ENCODE measurements around the gene GPATCH1.
A peak's percentile ranks its signal among the peaks of the same experiment; 100 is the strongest.
"Not testable (repeated sequence)": the region's sequence is repeated elsewhere in the genome, so short reads cannot be mapped to it uniquely, and the experiment has no call there.

GPATCH1 gene

GRCh38 chr19:33159893-33160292 lies 78.9 kb downstream of the GPATCH1 start:
- no peak for FAIRE-seq

- no peak for FAIRE-seq
Measured at GRCh38 chr19:33161201-33161600, 80.2 kb downstream of the GPATCH1 start.

DNA sequence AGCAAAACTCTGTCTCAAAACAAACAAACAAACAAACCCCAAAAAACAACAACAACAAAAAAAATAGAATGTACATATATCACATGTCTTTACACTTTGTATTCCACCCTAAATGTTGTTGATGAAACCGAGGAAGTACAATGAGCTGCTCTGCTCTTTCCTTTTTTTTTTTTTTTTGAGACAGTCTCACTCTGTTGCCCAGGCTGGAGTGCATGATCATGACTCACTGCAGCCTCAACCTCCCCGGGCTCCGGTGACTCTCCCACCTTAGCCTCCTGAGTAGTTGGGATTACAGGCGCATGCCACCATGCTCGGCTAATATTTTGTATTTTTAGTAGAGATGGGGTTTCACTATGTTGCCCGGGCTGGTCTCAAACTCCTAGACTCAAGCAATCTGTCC lies 82.5 kb downstream of the GPATCH1 start:
- FAIRE-seq, result no peak

- not testable (repeated sequence) for FAIRE-seq
Measured at GRCh38 chr19:33166037-33166436, 85.1 kb downstream of the GPATCH1 start.

- FAIRE-seq, result no peak
Measured at GRCh38 chr19:33167438-33167837, 86.5 kb downstream of the GPATCH1 start.

DNA sequence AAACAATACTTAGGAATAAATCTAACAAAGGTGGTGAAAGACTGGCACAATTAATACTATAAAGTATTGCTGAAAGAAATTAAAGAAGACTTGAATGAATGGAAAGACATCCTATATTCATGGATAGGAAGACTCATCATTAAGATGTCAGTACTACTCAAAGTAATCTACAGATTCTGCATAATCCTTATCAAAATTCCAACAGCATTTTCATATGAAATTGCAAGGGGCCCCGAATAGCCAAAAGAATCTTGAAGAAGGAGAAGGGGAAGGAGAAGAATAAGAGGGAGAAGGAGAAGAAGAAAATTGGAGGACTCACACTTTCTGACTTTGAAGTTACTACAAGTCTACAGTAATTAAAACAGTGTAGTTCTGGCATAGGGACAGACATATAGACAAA lies 87.5 kb downstream of the GPATCH1 start:
- no peak for FAIRE-seq

DNA sequence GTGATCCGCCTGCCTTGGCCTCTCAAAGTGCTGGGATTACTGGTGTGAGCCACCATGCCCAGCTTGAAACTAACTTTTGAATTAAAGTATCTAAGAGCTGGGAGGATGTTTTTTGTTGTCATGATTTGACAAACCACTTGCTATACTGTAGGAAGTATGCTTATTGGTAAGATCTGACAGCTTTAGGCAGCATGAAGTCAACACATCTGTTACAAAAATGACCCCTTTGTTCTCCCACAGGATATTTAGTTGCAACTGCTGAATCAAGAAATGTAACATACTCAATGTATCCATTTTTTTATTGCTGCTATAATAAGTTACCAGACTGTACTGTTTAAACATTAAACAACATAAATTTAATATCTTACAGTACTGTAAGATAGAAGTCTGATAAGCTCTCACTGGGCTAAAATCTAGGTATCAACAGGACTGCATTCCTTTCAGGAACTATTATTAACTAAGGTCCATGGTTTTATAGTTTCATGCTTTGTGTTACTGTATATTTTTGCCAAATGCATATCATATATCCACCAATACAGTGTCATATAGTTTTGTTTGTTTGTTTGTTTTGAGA lies 90.3 kb downstream of the GPATCH1 start:
- FAIRE-seq, result no peak

GRCh38 chr19:33171916-33172359 lies 91.0 kb downstream of the GPATCH1 start:
- no peak for FAIRE-seq

DNA sequence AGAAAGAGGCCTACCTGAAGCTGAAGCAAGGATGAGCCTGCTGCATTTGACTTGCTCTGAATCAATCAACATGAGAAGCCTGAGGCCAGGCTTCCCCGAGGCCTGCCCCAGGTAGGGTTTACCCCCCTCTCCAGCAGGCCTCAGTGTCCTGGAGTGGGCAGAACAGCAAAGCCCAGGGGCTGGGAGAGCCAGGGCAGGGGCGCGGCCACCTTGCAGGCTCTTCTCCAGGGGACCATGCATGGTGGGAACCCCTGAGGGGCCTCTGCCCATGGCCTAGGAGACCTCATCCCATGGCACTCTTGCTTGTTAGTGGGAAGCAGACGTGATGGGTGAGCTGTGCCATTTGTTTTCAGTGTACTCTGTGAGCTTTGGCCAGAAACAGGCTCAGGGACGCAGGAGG lies 93.2 kb downstream of the GPATCH1 start:
- FAIRE-seq, result no peak

DNA sequence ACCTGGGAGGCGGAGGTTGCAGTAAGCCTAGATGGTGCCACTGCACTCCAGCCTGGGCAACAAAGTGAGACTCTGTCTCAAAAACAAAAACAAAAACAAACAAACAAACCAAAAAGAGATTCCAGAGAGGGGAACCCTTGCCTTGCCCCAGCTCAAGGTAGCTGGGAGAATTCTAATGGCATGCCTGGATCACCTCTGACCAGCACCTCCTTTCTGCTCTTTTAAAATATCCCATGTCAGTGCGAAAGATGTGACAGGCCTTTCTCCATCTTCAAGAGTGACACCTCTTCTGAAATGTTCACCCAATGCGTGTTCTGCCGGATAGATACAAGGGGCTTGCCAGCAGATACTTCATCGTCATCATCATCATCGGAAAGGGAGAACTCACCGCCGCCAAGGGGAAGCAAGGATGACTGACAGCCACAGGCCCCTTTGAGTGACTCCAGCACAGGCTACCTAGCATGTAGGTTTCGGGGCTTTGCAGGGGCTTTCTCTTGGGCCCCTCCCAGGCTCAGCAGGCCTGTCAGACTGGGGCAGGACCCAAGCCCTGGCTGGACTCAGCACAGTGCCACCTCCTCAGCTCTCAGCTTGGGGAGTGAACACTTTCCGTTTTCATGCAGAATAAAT lies 94.3 kb downstream of the GPATCH1 start:
- FAIRE-seq, result no peak

DNA sequence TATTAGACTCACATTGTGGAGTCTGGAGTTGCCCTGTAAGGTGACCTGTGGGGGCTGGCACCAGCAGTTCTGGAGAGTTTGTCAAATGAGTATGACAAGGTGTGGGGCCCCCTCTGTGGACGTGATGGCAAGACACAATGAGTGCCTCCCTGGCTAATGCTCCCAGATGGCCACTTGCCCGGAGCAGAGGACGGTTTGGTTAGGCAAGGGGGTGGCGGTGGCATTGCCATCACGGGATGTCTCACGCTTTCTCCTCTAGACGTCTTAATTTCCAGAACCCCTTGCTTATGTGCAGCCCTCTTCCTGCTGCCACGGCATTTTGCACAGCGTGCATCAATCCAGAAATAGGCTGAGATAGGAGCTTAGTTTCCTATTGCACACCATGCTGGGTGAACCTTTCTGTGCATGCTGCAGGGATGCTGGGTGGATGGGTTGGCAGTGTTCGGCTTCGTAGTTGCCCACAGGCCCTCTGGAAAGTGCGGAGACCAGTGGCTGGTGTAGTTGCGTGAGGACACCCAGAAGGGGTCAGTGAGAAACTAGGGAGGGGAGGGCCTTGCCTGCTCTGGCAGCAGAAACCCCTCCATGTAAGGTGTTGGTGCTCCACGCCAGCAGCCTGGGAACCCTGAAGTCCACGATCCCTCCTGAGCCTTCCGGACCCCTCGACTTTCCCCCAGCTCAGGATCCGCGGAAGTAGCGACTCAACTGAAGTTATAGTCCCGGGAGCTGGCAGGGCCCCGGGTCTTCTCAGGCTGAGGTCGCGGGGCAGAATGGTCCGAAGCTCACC lies 95.1 kb downstream of the GPATCH1 start:
- no peak for FAIRE-seq

DNA sequence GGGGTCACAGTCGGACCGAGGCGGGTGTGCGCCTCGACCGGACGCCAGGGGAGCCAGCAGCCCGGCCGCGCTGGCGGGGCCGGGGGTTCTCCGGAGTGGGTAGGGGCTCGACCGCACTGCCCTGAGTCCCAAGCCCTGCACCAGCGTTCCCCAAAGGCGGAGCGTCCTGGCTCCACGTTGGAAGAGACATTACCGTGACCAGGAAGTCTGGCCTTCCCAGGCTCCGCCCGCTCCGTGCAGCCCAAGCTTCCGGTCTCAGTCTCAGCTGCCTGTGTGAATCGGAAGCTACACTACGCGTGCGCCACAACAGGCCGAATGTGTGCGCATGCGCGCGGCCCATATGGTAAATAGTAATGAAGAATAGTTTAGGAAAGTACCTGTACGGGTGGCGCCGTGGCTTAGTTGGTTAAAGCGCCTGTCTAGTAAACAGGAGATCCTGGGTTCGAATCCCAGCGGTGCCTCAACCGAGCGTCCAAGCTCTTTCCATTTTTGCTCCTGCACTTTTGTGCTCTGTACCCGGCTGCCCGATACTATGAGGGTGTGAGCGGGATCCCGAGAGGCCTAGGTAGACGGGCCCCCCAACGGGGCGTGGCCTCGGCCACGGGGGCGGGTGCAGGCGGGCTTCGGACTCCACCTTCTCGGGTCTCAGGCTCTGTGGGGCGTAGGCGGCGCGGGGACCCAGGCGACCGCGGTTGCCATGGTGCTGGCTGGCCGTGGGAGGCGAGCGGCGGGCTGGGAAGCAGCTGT lies 95.9 kb downstream of the GPATCH1 start:
- FAIRE-seq, result peak; percentile 82

GRCh38 chr19:33177417-33177979 lies 96.5 kb downstream of the GPATCH1 start:
- FAIRE-seq, result no peak

Measured in islet of Langerhans (tissue), 1 donor.